Tibial nerve (tissue), 4 donors: Measurements from ENCODE around the gene CHRNA10.

Experiments used
- EP300 ChIP-seq, 2 donors: sonication (generic); formaldehyde crosslinking; IDR thresholded peaks; one replicate each; pipeline ENCODE4 v1.6.1; 2017; ENCODE audit warnings: antibody characterized with exemption in 2 of 2, mild to moderate bottlenecking in 1 of 2
- POLR2A ChIP-seq, 2 donors: fragments of 450-650 bp; IDR thresholded peaks; one replicate each; pipeline ENCODE4 v1.6.1; 2017; ENCODE audit warnings: antibody characterized with exemption in 2 of 2, mild to moderate bottlenecking in 2 of 2, moderate library complexity in 2 of 2
- TF ChIP-seq, protein P1 (sequence below), 5 experiments: fragments of 200-600 bp in 3 of 5; fragments of 450-650 bp in 2 of 5; sonication (generic) in 3 of 5; IDR thresholded peaks; one replicate each; pipeline ENCODE4 v1.5.1; 2016 to 2019; ENCODE audit warnings: antibody characterized with exemption in 5 of 5, mild to moderate bottlenecking in 3 of 5, moderate library complexity in 2 of 5

DNA sequence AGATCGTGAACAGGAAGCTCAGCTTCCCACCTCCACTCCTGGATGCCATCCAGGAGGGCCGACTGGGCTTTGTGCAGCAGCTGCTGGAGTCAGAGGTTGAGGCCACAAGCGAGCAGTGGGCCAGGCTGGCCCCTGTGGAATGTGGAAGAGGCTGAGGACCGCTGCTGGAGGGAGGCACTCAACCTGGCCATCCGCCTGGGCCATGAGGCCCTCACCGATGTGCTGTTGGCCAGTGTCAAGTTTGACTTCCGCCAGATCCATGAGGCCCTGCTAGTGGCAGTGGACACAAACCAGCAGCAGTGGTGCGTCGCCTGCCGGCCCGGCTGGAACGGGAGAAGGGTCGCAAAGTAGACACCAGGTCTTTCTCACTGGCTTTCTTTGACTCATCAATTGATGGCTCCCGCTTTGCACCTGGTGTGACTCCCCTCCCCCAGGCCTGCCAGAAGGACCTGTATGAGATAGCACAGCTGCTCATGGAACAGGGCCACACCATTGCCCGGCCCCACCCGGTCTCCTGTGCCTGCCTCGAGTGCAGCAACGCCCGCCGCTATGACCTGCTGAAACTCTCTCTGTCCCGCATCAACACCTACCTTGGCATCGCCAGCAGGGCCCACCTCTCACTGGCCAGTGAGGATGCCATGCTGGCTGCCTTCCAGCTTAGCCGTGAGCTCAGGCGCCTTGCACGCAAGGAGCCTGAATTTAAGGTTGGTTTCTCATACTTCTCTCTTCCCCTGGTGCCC, 54.3 kb downstream of the CHRNA10 start:
- TF ChIP-seq, protein P1, sequence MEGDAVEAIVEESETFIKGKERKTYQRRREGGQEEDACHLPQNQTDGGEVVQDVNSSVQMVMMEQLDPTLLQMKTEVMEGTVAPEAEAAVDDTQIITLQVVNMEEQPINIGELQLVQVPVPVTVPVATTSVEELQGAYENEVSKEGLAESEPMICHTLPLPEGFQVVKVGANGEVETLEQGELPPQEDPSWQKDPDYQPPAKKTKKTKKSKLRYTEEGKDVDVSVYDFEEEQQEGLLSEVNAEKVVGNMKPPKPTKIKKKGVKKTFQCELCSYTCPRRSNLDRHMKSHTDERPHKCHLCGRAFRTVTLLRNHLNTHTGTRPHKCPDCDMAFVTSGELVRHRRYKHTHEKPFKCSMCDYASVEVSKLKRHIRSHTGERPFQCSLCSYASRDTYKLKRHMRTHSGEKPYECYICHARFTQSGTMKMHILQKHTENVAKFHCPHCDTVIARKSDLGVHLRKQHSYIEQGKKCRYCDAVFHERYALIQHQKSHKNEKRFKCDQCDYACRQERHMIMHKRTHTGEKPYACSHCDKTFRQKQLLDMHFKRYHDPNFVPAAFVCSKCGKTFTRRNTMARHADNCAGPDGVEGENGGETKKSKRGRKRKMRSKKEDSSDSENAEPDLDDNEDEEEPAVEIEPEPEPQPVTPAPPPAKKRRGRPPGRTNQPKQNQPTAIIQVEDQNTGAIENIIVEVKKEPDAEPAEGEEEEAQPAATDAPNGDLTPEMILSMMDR (IDR thresholded peaks at IDR 0.05), result no peak
- TF ChIP-seq POLR2A (IDR thresholded peaks at IDR 0.05) (no peak), EP300 (IDR thresholded peaks at IDR 0.05) (no peak)
